COLO668 (cell line): ENCODE data around the gene OR4D6.

Source experiments
- DNase-seq: peaks from one replicate; lab custom pipeline; 2025; ENCODE audit not compliant: unreplicated experiment; lab: John Stamatoyannopoulos, UW

OR4D6 gene

GRCh38 chr11:59503276-59503675 is 46.5 kb downstream of the OR4D6 start, which contains the start of gene OR4D11:
TSS of gene OR4D11 (plus strand) at chr11:59503576. CDS start at chr11:59503576, 0 bp downstream.
- DNase-seq, result no peak
